Activated T-cell treated with anti-CD3 and anti-CD28 coated beads, Interleukin-2, amount 50 U/mL, for 24 hours (primary cell): ENCODE measurements around the gene TIMM17A.
"Not testable (repeated sequence)": the region's sequence is repeated elsewhere in the genome, so short reads cannot be mapped to it uniquely, and the experiment has no call there.

Experiments used
- DNase-seq: peaks from one replicate; pipeline ENCODE4 v3.0.0-alpha.2; 2020
- H3K27ac Mint-ChIP-seq: 2 replicates; pipeline ENCODE4 v1.8.0; 2020; ENCODE audit warnings: mild to moderate bottlenecking, mixed read lengths
- H3K27me3 Mint-ChIP-seq: 2 replicates; pipeline ENCODE4 v1.8.0; 2020; ENCODE audit warnings: mixed read lengths
- H3K36me3 Mint-ChIP-seq: 2 replicates; pipeline ENCODE4 v1.8.0; 2020; ENCODE audit warnings: low read depth, mixed read lengths
- H3K4me1 Mint-ChIP-seq: 2 replicates; pipeline ENCODE4 v1.8.0; 2020; ENCODE audit warnings: low read depth, mixed read lengths
- H3K4me3 Mint-ChIP-seq: 2 replicates; pipeline ENCODE4 v1.8.0; 2020; ENCODE audit warnings: mild to moderate bottlenecking, moderate library complexity, mixed read lengths
- H3K9me3 Mint-ChIP-seq: 2 replicates; pipeline ENCODE4 v1.8.0; 2020; ENCODE audit warnings: mixed read lengths

TIMM17A gene

DNA sequence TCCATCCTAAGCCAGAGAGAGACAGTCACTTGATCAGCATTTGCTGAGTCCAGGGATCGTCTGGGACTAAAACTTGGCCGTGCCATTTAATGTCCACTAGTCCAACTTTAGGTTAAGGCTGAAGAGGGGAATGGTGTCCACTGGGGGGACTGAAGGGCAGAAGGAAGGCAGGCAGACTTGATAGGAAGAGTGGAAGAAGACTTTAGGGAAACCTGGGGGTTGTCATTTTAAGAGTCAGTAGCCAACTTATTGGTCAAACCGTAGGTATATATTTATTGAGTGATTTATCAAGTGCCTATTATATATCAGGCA, 7.7 kb upstream of the TIMM17A start:
- Mint-ChIP-seq H3K4me1 (peaks cover 16% of the 10 kb centered on the region), H3K9me3 (no peaks in the 10 kb centered on the region), H3K4me3 (no peak overlapping the region), H3K36me3 (no peaks in the 10 kb centered on the region), H3K27ac (no peak overlapping the region), H3K27me3 (peaks cover 44% of the 10 kb centered on the region)
- no peak for DNase-seq

DNA sequence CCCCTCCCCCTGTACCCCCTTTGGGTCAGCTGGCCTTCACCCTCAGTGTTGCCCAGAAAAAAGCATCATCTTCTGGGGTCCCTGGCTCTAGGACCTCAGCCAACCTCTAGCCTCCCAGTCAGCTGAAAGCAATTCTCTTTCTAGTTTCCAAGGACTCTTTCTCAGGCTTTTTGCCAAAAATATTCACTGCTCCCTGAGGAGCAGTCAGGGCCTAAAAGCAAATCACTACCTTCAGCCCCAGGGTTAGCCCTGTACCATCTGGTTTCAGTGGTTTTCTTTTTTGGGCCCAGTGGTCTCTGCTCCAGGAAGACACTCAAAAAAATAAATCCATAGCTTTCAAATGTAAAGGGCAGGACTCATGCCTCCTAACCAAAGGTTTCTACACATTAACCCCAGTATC, 5.8 kb upstream of the TIMM17A start:
- no peaks in the 10 kb centered on the region for H3K9me3 Mint-ChIP-seq
- no peak overlapping the region for H3K4me3 Mint-ChIP-seq
- peaks cover 19% of the 10 kb centered on the region for H3K4me1 Mint-ChIP-seq
- H3K27me3 Mint-ChIP-seq, result peaks cover 34% of the 10 kb centered on the region
- H3K27ac Mint-ChIP-seq, result no peak overlapping the region
- peaks cover 2% of the 10 kb centered on the region for H3K36me3 Mint-ChIP-seq
- DNase-seq, result no peak

DNA sequence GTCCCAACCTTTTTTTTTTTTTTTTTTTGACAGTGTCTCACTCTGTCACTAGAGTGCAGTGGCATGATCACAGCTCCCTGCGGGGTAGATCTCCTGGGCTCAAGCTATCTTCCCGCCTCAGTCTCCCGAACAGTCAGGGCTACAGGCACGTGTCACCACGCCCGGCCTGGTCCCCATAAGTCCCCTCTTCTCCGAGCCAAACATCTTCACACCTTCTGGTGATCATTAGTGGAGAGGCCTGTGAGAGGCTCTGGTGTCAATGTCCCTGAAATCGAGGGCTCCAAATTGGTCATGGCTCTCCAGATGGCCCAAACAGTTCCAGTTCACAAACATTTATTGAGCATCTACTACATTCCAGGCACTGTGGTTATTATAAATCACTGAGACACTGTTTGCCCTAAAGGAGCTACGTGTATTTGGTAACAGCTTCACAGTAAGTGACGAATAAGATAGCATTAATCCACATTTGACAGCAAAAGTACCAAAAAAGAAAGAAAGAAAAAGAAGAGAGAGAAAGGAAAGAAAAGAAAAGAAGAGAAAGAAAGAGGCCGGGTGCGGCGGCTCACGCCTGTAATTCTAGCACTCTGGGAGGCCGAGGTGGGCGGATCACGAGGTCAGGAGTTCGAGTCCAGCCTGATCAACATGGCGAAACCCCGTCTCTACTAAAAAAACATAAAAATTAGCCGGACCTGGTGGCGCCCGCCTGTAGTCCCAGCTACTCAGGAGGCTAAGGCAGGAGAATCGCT, 867 bp upstream of the TIMM17A start:
- peaks cover 48% of the 10 kb centered on the region for H3K36me3 Mint-ChIP-seq
- H3K4me1 Mint-ChIP-seq, result peaks cover 20% of the 10 kb centered on the region
- H3K4me3 Mint-ChIP-seq, result peak overlapping the region; percentile 95
- H3K27ac Mint-ChIP-seq, result peak overlapping the region; percentile 95
- H3K27me3 Mint-ChIP-seq, result no peaks in the 10 kb centered on the region
- no peaks in the 10 kb centered on the region for H3K9me3 Mint-ChIP-seq
- peak; percentile 60 for DNase-seq

DNA sequence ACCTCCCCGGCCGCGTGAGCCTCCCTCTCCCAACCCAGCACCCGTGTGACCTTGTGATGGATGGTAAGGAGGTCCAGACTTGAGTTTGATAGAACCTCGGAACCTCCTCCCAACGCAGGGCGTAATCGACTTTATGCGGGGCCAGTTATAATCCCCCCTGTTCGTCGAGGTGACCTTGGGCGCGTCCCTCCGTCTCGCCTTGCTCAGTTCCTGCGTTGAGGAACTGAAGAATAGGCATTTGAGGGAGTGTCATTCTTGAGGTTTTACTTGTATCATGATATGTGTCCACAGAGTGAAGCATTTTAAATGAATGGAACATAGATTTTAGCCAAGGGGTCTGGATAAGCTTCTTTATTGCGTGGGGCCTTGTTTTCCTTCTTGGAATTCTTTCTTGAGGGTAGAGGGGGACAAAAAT, 433 bp downstream of the TIMM17A start:
- H3K9me3 Mint-ChIP-seq, result no peaks in the 10 kb centered on the region
- no peak for DNase-seq
- H3K27ac Mint-ChIP-seq, result peak overlapping the region; percentile 95
- H3K4me3 Mint-ChIP-seq, result peak overlapping the region; percentile 95
- H3K4me1 Mint-ChIP-seq, result peaks cover 23% of the 10 kb centered on the region
- peaks cover 55% of the 10 kb centered on the region for H3K36me3 Mint-ChIP-seq
- no peaks in the 10 kb centered on the region for H3K27me3 Mint-ChIP-seq

DNA sequence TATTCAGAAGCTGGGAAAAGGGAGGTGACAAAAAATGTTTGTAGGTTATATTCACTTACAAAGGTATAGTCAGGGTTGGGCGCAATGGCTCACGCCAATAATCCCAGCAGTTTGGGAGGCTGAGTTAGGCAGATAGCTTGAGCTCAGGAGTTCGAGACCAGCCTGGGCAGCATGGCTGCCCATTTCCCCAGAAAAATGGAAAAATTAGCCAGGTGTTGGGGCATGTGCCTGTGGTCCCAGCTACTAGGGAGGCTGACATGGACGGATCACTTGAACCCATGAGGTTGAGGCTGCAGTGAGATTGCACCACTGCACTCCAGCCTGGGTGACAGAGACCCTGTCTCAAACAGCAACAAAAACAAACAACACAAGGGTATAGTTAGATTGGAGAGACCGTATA, 3.0 kb downstream of the TIMM17A start:
- peaks cover 81% of the 10 kb centered on the region for H3K36me3 Mint-ChIP-seq
- H3K27ac Mint-ChIP-seq, result peak overlapping the region; percentile 22
- H3K9me3 Mint-ChIP-seq, result no peaks in the 10 kb centered on the region
- no peak overlapping the region for H3K4me3 Mint-ChIP-seq
- DNase-seq, result no peak
- peaks cover 23% of the 10 kb centered on the region for H3K4me1 Mint-ChIP-seq
- no peaks in the 10 kb centered on the region for H3K27me3 Mint-ChIP-seq

DNA sequence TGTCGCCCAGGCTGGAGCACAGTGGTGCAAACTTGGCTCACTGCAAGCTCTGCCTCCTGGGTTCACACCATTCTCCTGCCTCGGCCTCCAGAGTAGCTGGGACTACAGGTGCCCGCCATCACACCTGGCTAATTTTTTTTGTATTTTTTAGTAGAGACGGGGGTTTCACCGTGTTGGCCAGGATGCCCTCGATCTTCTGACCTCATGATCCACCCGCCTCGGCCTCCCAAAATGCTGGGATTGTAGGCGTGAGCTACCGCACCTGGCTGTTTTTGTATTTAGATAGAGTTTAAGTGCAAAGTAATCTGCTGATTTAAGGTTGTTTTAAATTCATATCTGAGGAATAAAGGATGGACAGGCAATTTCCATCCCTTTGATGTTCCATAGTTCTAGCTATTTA, 7.1 kb downstream of the TIMM17A start:
- peaks cover 84% of the 10 kb centered on the region for H3K36me3 Mint-ChIP-seq
- H3K4me1 Mint-ChIP-seq, H3K4me3 Mint-ChIP-seq: not testable (repeated sequence)

DNA sequence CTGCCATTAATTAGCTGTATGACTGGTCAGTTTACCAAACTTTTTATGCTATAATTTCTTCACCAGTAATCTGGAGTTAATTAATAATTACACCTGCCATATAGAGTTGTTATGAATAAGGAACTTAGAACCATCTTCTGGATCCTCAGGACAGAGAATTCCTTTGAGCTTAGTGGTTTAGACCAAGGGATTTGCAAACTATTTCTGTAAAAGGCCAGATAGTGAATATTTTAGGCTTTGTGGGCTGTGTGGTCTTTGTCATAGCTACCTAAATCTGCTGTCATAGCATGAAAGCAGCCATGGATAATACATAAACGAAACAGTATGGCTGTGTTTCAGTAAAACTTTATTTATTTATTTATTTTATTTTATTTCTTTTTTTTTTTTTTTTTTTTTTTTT, 9.0 kb downstream of the TIMM17A start:
- H3K4me1 Mint-ChIP-seq, result peaks cover 4% of the 10 kb centered on the region
- H3K36me3 Mint-ChIP-seq, result peaks cover 85% of the 10 kb centered on the region
- no peaks in the 10 kb centered on the region for H3K9me3 Mint-ChIP-seq
- no peak overlapping the region for H3K4me3 Mint-ChIP-seq
- no peak for DNase-seq
- H3K27ac Mint-ChIP-seq, result no peak overlapping the region
- H3K27me3 Mint-ChIP-seq, result no peaks in the 10 kb centered on the region

More for the DNA sequence above, 7.1 kb downstream of the TIMM17A start:
- not testable (repeated sequence) for DNase-seq, H3K27me3 Mint-ChIP-seq, H3K9me3 Mint-ChIP-seq, H3K27ac Mint-ChIP-seq

DNA sequence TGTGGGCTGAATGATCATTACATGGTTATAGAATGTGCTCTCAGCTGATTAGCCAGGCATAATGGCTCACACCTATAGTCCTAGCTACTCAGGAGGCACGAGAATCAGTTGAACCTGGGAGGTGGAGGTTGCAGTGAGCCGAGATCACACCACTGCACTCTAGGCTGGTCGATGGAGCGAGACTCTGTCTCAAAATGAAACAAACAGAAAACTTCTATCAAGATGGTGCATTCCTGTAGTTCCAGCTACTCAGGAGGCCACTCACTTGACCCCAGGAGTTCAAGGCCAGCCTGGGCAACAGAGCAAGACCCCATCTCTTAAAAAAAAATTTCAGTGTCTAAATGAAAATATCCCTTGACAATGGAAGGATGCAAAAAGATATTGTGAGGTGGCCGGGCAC, 10.9 kb downstream of the TIMM17A start:
- peaks cover 92% of the 10 kb centered on the region for H3K36me3 Mint-ChIP-seq
- H3K9me3 Mint-ChIP-seq, result no peaks in the 10 kb centered on the region
- no peak for DNase-seq
- no peaks in the 10 kb centered on the region for H3K27me3 Mint-ChIP-seq
- H3K27ac Mint-ChIP-seq, result peak overlapping the region; percentile 23
- H3K4me3 Mint-ChIP-seq, result no peak overlapping the region
- H3K4me1 Mint-ChIP-seq, result peaks cover 1% of the 10 kb centered on the region

DNA sequence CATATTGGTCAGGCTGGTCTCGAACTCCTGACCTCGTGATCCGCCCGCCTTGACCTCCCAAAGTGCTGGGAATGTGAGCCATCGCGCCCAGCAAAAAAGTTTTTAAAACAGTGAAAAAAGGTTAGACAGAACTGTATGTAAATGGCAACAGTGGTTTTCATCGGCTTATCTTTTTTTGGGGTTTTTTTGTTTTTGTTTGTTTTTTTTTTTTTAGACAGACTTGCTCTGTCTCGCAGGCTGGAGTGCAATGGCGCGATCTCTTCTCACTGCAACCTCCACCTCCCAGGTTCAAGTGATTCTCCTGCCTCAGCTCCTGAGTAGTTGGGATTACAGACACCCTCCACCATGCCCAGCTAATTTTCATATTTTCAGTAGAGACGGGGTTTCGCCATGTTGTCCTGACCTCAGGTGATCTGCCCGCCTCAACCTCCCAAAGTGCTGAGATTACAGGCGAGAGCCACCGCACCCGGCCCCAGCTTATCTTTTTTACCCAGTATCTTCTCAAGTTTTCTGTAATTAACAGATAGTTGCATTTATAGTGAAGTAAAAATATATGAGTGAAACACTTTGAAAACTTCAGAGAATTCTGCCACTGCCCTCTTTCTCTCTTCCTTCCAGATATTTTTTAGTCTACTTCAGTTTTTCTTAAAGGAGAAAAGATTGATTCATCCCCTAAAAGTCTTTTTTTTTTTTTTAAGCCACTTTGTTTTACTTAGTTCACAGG, 13.1 kb downstream of the TIMM17A start:
- H3K36me3 Mint-ChIP-seq, result peaks cover 71% of the 10 kb centered on the region
- H3K27ac Mint-ChIP-seq, result peak overlapping the region; percentile 73
- peaks cover 2% of the 10 kb centered on the region for H3K4me1 Mint-ChIP-seq
- H3K9me3 Mint-ChIP-seq, result no peaks in the 10 kb centered on the region
- no peak for DNase-seq
- no peaks in the 10 kb centered on the region for H3K27me3 Mint-ChIP-seq
- H3K4me3 Mint-ChIP-seq, result no peak overlapping the region

DNA sequence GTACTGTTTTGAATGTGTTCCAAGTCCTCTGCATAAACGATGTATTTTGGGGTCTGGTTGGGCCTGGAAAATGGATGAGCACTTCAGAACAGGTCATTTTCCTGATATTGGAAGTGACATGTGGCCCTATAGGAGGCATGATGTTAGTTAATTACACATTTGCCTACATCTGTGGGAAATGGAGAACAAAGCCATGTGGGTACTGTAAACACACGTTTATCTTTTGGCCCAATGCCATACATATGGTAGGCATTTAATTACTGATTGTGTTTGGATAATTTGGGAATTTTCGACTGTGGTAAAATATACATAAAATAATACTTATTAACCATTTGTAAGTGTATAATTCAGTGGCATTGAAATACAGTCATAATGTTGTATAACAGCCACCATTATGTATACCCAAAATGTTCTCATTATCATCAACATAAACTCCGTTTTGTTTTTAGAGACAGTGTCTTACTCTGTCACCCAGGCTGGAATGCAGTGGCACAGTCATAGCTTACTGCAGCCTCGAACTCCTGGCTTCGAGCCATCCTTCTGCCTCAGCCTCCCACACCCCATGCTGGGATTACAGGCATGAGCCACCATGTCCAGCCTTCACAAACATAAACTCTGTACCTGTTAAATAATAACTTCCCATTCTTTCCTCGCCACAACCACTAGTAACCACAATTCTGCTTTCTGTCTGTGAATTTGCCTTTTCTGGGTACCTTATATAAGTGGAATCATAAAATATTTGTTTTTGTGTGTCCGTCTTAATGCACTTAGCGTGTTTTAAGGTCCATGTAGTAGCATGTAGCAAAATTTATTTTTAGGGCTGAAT, 15.2 kb downstream of the TIMM17A start:
- H3K36me3 Mint-ChIP-seq, result peaks cover 53% of the 10 kb centered on the region
- H3K4me3 Mint-ChIP-seq, result no peak overlapping the region
- H3K27ac Mint-ChIP-seq, result no peak overlapping the region
- no peak for DNase-seq
- H3K27me3 Mint-ChIP-seq, result no peaks in the 10 kb centered on the region
- H3K4me1 Mint-ChIP-seq, result peaks cover 2% of the 10 kb centered on the region
- H3K9me3 Mint-ChIP-seq, result no peaks in the 10 kb centered on the region

DNA sequence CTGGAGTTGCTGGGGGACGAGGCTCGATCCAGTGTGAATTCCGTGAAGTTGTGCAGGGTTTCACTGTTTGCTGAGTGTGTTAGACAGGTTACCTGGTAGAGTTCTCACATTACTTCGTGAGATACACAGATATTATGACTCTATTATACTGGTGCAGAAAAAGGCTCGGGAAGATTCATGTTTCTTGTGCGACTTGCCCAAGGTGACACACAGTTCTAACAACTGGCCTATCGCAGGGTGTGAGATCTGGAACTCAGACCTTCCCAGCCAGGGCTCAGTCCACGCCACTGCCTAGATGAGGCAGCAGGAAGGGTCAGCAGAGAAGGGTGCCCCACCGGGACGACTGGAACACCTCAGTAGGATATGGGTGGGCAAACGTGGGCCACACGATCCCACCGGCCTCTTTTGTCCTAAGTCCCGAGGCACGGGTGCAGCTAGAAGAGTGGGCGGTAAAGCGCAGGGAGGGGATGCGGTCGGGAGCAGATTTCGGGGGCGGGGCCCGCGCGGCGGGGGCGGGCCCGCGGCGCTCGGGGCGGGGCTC, 26.8 kb downstream of the TIMM17A start:
- peak overlapping the region; percentile 86 for H3K4me3 Mint-ChIP-seq
- H3K4me1 Mint-ChIP-seq, result peaks cover 24% of the 10 kb centered on the region
- DNase-seq, result peak; percentile 85
- H3K36me3 Mint-ChIP-seq, result peaks cover 11% of the 10 kb centered on the region
- no peaks in the 10 kb centered on the region for H3K27me3 Mint-ChIP-seq
- no peaks in the 10 kb centered on the region for H3K9me3 Mint-ChIP-seq
- peak overlapping the region; percentile 85 for H3K27ac Mint-ChIP-seq

DNA sequence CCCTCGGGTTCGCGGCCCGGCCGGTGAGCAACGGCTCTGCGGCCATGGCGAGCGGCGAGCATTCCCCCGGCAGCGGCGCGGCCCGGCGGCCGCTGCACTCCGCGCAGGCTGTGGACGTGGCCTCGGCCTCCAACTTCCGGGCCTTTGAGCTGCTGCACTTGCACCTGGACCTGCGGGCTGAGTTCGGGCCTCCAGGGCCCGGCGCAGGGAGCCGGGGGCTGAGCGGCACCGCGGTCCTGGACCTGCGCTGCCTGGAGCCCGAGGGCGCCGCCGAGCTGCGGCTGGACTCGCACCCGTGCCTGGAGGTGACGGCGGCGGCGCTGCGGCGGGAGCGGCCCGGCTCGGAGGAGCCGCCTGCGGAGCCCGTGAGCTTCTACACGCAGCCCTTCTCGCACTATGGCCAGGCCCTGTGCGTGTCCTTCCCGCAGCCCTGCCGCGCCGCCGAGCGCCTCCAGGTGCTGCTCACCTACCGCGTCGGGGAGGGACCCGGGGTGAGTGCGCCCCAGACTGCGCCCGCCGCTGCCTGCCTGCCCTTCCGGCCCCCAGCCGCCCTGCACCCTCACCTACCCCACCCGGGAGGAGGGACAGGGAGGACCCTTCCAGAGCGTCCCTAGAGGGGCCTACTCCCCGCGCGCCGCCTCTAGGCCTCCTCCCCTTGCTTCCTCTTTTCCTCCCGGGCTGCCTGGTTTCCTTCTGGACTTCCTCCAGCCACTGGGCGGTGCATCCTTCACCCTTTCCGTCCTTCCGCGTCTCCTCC, 27.5 kb downstream of the TIMM17A start, which contains the start of gene RNPEP:
RNPEP (plus strand) TSS at position 26 of the 757 bp plus-strand sequence; CDS start at position 45, 19 bp downstream.
- H3K27ac Mint-ChIP-seq, result peak within 1 kb of the TSS; percentile 86
- H3K36me3 Mint-ChIP-seq, result peaks cover 11% of the 10 kb centered on the region

DNA sequence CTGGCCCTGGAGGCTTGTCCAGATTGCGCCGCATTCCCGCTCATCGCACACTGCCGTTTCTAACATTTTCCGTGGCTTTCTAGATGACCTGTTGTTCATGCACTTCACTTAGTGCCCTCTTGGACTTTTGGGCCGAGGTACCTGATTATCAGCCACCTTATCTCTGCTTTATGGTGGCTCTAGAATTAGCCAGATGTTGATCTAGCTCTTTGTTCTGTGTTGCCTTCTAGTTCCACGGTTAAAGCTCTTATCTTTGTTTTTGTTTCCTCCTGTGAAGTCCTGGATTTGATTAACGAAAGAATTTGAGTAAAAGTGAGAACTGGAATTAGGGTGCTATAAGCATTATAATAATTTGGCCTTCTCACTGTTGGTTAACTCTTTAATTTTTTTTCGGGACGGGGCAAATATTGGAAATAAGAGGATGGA, 28.1 kb downstream of the TIMM17A start:
- Mint-ChIP-seq H3K4me1 (peaks cover 24% of the 10 kb centered on the region), H3K9me3 (no peaks in the 10 kb centered on the region), H3K4me3 (peak overlapping the region; percentile 85)

More for the DNA sequence above, 27.5 kb downstream of the TIMM17A start, which contains the start of gene RNPEP:
- DNase-seq, result peak; percentile 73
- Mint-ChIP-seq H3K4me3 (peak within 1 kb of the TSS; percentile 86), H3K4me1 (peaks cover 24% of the 10 kb centered on the region), H3K9me3 (no peaks in the 10 kb centered on the region), H3K27me3 (no peaks in the 10 kb centered on the region)

DNA sequence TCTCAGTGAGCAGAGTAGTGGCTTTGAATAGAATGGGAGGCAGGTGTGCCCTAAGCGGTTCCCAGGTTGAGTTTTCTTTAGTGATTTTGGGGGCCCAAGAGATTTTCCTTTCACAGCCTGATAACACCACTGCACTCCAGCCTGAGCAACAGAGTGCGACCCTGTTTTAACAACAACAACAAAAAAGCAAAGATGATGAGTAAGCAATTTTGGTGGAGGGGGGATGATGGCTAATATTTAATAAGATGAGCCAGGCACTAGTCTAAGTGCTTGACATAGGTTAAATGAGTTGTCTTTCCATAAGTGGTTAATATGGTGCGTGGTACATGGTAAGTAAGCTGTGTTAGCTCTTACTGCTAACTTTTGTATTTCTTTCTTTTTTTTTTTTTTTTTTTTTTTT, 29.1 kb downstream of the TIMM17A start:
- H3K4me1 Mint-ChIP-seq, result peaks cover 24% of the 10 kb centered on the region
- no peak for DNase-seq
- no peaks in the 10 kb centered on the region for H3K27me3 Mint-ChIP-seq
- peaks cover 21% of the 10 kb centered on the region for H3K36me3 Mint-ChIP-seq
- H3K4me3 Mint-ChIP-seq, result peak overlapping the region; percentile 85
- H3K9me3 Mint-ChIP-seq, result no peaks in the 10 kb centered on the region
- H3K27ac Mint-ChIP-seq, result no peak overlapping the region

More for the DNA sequence above, 28.1 kb downstream of the TIMM17A start:
- peaks cover 11% of the 10 kb centered on the region for H3K36me3 Mint-ChIP-seq
- peak overlapping the region; percentile 86 for H3K27ac Mint-ChIP-seq
- DNase-seq, result no peak
- H3K27me3 Mint-ChIP-seq, result no peaks in the 10 kb centered on the region
